ELF-1 (cell line): ENCODE measurements around the gene PCCA.

Experiments
- DNase-seq: peaks from one replicate; pipeline ENCODE4 v3.0.0-alpha.2; 2016; ENCODE audit warnings: low read depth, low spot score

PCCA gene

GRCh38 chr13:100461309-100462030 lies 372.6 kb downstream of the PCCA start:
- DNase-seq, result no peak

DNA sequence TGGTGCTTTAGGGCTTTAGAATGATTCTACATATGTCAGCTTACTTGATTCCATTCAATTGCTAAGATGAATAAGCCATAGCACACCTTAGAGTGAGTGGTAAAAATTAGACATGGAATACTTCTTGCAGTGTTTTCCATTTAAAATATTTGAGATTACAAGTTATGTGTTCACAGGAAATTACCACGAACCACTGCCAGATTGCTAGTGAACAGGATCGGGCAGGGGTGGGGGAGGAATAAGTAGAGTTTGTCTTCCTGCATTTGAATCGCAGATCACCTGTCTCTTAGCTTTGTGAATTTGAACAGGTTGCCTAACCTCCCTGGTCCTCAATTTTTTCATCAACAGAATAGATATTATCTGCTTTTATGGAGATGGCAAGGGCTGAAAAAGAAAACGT lies 375.1 kb downstream of the PCCA start:
- no peak for DNase-seq

GRCh38 chr13:100465558-100465957 lies 376.7 kb downstream of the PCCA start:
- DNase-seq, result no peak

- no peak for DNase-seq
These were observed 382.1 kb downstream of the PCCA start for GRCh38 chr13:100470866-100471505.

DNA sequence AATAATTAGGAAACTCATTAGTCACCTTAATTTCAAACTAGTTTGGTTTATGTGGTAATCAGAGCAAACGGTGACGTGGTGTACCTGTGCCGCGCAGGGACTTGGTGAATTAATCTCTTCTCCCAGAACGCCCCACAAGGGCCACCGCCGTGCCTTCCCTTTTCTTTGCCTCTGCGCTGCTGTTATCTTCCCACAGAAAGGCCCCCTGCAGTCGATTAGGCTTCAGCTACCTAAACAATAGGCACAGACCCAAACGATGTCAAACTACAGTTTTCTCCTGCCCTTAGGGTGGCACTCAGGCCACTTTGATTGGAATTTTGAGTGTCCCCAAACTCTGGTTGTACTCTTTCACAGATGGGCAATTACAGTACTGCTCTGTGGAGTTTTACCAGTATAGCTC lies 384.2 kb downstream of the PCCA start:
- peak; percentile 78 for DNase-seq

DNA sequence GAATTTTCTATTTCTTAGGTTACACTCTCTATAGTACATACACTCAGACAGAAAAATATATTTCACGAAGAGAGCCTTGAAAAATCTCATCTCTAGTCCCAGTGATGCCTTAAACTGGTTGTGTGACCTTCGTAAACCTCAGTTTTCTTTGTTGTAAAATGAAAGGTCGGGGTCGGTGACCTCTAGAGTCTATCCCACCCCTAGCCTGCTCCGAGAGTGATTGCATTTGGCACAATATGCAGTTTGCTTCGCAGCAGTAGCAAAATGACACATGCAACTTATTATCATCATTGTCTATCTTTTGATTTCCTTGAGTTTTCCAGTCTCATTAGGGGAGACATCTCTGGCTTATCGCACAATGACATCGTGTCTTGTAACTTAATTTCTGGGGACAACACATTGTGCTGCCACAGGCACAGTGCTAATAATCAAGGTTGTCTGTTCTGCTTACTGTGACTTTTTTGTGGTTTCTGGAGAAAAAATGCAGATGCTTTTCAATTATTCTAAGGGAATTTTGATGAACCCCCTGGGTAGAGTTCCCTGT lies 384.7 kb downstream of the PCCA start:
- no peak for DNase-seq

DNA sequence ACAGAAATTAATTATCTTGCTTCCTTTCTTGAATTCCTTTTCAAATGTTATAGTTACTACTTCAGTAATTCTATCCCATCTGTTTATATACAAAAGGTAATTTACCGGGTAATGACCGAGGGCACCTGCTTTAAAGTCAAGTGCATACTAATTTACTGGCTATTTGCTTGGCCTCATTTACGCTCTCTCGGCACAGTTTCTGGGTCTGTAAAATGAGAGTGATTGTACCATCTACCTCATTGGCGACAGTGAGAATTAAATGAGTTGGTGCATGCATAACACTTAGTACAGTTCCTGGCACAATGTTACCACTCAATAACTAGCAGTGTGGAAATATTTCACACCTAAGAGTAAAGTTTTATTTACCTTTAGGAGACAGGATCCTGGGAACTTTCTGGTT lies 388.1 kb downstream of the PCCA start:
- no peak for DNase-seq

DNA sequence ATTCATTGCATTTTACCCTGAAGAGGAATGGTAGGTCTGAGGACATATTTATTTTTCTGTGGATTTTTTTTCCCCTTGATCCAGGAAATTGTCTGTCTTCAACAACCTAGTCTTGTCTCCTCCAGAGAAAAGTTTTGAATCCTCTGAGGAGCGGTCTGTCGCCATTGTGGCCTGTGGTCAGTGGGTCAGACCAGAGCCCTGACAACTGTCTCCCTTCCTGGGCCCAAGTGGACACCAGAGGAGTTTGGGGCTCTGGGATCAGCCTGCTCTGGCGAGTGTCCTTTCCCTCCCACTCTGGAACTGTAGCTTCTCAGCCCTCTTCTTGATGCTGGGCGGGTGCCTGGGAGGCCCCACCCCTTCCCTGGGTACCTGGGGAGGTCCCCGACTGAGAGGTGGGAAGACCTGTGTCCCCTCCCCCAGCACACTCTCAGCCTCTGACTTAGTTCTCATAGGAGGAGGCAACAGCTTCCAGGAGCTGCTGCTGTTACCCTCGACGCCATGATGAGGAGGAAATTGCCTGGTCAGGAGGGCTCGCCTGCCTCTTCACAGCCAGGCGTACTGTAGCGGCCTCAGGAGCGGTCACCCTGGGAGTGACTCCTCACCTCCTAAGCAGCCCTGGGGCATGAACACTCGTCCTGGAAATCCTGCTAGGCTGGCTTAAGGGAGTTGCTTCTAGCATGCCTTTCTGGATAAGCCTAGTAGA lies 389.4 kb downstream of the PCCA start:
- DNase-seq, result peak; percentile 82

GRCh38 chr13:100480676-100481075 lies 391.8 kb downstream of the PCCA start:
- no peak for DNase-seq

DNA sequence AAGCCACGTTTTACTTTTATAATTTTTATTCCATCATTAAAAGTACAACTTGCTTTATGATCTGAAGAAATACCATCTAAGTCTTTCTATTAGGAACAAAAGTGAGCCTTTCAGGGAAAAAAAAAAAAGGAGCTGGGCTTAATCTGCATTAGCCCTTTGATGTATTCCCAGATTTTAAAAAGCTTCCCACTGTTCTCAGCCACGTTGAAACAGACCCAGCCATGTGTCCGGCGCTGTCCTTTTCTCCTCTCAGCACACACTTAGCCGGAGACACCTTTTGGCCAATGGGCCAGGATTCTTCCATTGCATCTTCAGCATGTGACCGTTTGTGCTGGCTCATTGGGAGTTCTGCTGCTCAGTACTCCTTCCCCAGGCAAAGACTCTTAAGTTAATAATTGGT lies 394.2 kb downstream of the PCCA start:
- DNase-seq, result no peak

DNA sequence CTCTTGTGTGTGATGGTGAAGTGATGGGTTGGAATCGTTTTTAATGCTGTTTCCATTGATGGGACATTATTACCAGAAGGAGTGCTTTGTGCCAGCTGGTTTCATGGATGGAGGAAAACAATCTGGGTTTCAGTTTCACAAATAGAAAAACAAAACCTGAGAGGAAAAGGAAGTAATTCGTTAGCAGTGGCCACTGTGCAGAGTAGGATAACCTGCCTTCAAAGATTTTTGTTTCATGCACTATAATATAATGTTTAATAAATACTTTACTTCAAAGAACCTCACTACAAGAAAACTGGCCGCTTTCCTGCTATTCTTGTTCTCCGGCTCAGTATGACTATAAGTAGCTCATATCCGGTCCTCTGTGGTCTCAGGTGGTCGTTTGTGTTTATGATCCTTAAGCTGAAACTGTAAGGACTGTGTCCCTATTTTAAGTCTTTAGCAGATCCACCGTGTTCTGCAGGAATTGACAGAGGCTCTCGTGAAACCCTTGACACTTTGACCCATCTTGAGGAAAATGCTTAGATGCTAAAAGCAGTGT lies 395.0 kb downstream of the PCCA start:
- DNase-seq, result no peak

- DNase-seq, result no peak
These were observed 395.8 kb downstream of the PCCA start for GRCh38 chr13:100484702-100485101.

DNA sequence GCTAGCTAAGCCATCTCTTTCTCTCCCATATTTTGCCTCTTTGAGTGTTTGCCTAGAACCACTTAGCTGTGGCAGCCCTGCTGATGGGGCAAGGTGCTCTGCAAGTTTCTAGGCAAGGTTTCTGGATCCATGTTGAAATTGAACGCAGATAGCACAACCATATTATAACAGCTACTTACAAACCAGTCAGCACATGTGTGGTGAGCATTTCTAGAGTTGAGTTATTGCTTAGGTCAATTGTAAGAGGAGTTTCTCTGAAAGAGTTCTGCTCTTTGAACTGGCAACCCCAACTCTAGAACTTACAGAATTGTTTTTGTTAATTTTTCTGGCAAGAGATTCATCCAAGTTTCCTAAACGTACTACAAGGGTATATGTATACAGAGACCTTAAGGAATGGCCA lies 396.4 kb downstream of the PCCA start:
- no peak for DNase-seq

DNA sequence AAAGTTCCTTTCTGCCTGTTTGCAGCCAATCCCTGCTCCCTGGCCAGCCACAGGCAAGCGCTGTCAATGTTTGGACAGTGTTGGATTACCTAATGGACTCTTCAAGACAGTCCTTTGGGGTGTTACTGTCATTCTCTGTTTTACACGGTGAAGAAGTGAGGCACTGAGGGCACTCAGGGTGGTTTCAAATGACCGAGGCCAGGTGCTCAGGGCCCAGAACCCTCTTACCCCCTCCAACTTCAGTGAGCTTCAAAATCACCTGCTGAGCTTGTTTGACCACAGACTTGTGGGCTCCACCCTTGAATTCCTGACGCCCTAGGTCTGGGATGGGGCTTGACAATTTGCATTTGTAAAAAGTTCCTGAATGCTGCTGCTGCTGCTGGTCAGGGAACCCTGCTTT lies 401.8 kb downstream of the PCCA start:
- peak; percentile 84 for DNase-seq

GRCh38 chr13:100491164-100491842 lies 402.4 kb downstream of the PCCA start:
- DNase-seq, result no peak

DNA sequence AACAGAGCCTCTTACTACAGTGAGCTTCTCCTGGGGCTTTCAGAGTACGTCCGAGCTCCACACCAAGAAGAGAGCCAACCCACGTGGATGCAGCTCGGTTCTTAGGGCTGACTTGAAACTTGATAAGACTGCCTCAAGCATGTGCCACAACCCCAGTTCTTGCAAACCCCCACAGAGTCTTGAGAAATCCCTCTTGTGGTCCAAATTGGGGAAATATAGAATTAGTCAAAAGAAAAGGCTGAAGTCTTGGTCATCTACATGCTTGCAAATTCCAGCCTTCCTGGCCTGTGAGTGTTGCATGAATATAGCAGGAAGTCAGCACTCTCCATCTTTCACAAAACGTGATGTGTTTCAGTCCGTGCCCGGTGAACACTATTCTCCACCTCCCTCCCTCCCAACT lies 404.5 kb downstream of the PCCA start:
- no peak for DNase-seq

- no peak for DNase-seq
These were observed 406.6 kb downstream of the PCCA start for GRCh38 chr13:100495455-100495854.

DNA sequence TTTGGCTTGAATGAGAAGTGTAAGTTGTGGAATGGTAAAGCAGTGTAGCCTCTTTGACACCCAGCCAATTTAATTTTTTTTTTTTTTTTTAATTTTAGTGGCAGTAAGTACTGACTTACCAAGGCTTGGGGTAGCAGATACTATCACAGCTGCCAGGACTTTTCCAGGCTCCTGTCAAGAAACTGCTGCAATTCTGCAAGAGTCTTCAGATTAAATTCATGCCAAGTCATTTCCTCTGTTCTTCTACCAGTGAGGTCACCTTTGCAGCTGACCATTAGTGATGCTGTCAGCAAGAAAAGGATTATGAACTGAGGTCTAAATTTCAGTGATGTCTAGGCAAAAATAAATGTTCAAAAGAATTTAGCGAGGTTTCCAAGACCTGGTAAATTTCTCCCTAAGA lies 408.5 kb downstream of the PCCA start:
- DNase-seq, result no peak

DNA sequence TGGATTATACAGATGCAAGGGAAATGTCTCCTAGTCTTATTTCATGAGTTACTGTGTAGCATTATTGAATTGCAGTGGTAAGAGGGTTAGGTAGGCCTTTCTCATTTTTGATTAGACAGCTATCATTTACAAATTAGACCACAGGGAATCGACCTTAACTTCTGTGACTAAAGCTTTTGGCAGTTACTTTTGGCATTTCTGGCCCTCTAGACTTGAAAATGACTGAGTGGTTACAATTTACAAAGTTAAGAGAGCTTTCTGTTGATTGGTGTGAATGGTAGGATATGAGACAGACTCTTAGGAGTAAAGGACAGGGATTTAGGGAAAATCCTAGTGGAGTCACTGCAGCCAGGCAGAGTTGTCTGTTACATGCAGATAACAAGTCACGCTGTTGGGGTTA lies 413.6 kb downstream of the PCCA start:
- DNase-seq, result no peak

- DNase-seq, result no peak
These were observed 414.7 kb downstream of the PCCA start for GRCh38 chr13:100503622-100504021.

DNA sequence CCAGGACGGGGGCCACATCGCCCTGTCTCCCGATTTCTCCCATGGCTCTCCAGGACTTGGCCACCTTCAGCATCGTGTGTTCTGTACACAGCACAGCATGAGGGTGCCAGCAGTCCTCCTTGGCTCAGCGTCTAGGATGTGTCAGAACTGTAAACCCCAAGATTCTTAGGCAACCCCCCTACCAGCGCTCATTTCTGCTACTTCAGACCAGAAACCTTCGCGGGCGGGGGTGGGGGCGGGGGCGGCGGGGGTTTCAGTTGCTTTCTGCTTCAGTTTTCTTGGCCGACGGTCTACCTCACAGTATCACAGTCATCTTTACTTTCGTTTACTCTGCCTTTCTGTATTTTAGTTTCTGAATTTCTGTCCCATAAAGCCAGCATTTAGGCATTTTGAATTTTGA lies 417.3 kb downstream of the PCCA start:
- no peak for DNase-seq
